Measurements from ENCODE around the gene CSTPP1. TPM values are rescaled to one million over a fixed set of nuclear protein-coding genes. Genes with fewer than 3 reads are reported as not detected.
A peak's percentile ranks its signal among the peaks of the same experiment; 100 is the strongest.
"Not testable (repeated sequence)": the region's sequence is repeated elsewhere in the genome, so short reads cannot be mapped to it uniquely, and the experiment has no call there.

CSTPP1 gene
- total RNA-seq, 1 donor from 2014 or later, result 34.3 TPM

DNA sequence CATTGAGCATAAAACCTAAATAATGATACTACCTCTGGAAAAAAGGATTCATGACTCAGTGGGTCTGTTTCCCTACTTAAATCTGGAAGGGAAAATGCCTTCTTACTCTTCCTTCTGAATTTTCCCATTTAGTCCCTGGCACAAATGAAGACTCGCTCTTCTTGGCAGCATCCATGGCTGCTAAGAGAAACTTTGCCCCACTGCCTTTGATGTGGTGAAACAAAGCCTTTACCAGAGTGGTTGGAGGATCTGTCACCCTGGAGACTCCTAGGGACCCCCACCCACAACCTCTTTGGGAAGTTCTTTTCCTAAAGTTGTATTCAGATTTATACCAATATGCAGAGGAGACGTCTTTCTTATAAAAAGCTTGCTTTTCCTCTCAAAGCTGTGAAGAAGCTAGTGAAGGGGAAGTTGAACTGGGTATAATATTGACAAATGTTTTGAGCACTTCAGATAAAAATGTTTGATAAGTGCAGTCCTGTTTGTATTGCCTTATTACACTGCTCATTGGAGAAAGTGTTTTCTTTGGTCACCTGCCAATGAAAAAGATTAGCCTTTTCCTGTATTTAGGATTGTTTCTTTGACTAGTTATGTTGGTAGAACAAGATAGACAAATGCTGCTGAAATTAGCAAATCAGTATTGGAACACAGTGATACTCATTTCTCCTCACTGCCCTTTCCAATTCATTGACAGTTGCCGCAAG is 162.8 kb downstream of the CSTPP1 start:
- peak; percentile 34 for DNase-seq (ENCODE audit: low read depth)

DNA sequence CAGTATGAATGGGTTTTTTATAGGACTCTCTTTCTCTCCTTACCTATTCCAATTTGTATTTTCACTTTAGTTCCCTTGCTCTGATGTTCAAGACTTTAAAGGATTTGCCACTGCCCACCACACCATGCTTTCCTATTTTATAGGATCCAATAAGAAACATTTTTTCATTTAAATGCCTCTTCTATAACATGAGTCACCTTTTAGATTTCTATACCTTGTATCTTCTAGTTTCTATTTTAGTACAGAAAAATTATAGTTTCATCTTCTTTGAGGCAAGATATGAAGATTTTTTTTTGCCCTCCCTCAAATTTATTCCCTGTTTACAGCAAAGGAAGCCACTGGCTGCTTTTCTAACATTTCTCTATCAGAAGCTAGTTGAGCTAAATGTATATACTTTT is 163.4 kb downstream of the CSTPP1 start:
- no peak for DNase-seq (ENCODE audit: low read depth)

DNA sequence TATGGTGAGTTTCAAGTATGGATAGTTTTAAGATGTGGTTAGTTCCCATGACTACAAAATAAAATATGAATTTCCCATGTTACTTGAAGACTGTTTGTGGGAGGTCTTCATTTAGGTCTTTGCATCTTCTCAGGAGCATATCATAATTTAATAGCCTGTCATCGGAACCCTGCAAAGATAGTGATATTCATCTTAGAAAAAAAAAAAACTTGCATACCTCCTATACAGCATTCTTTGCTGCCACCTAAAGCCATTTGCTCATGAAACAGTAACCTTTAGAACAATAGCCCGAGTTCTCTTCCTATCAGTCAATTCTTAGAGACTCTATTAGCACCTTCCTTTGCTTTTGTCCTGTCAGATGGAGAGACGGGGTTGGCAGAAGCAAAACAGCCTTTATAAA is 164.8 kb downstream of the CSTPP1 start:
- DNase-seq (ENCODE audit: low read depth), result no peak

DNA sequence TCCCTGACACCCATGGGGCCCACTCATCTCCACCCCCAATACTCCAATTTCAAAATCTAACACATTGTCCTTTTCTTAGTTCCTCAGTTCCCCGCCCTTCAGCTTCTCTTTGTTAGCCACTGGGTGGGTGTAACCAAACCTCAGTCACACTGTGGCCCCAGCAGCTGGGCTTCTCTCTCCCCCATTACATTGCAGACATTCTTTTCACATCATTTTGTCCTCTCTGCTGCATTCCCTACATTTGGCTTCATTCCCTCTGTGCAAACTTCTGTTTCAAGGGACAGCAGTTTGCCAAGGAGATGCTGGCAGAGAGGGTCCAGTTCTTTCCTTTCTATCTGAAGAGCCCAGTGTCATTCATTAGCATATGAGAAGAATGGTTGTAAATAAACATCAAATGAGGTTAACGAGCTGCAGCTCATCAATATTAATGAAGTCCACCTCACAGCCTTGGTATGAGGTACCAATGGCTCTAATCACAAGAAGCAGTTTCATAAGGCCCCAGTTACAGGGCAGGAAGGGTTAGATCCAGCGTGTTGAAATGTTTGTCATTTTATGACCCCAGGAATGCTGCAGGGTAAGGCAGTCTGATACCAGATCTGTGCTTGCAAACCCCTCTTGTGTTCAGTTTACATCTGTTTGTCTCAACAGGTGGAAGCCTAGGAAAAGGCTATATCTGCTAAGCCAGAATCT is 167.8 kb downstream of the CSTPP1 start:
- peak; percentile 88 for DNase-seq (ENCODE audit: low read depth)

DNA sequence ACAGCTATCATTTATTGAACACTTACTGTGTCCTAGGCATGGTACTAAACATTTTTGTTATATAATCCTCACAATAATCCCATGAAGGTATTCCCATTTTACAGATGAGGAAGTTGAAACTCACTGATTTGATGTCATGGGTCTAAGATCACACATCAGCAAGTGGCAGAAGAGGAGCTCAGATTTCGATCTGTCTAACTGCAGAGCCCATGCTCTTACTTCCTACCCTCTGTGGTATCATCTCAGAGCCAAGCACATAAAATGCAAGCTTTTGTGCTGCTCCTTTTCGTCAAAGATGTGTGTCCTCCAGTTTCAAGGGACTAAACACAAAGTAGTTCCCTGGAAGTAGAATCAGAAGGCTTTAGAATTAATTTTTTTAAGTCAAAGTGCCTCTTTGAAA is 169.0 kb downstream of the CSTPP1 start:
- DNase-seq (ENCODE audit: low read depth), result no peak

DNA sequence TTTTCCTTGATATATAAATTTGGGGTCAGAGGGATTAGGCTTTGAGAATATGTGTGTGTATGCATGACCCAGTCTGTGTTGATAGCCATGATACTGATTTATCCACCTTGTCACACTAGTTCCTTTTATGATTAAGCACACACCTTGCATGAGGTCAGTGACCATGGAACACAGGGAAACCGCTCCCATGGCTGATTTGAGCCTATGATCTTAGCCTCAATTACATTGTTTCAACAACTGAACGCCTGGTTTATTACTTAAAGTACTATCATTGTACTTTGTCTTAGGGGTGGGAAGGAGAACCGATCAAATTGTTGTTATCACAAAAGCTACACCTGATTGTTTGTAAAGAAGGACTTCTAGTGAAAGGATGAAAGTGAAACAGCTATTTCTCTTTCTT is 169.4 kb downstream of the CSTPP1 start:
- DNase-seq (ENCODE audit: low read depth), result no peak

DNA sequence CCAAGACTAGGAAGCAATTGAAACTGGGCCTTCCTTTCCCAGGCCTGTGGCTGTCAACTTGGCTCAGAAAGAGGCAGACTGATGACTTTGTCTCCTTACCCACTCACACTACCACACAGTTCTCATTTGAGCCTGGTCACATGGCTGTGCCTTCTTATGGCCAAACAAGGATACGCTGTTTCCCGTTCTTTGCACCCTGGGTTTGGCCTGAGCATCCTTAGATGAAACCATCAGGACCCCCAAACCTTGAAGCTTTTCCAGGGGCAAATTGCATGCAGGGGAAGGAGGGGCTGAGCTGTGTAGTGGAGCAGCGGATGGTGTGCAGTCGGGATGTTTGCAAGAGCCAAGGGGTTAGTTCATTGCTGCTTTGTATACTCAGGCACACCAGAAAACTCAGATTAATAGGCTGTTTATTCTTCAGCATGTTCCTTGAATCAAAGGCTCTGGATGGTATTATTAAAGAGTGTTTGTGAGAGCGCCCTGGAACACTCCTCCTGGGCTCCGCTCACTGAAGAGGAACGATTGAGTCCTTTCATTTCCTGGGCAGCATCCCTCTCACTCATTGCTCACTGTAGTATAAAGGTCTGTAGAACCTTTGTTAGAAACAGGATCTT is 170.3 kb downstream of the CSTPP1 start:
- peak; percentile 53 for DNase-seq (ENCODE audit: low read depth)

DNA sequence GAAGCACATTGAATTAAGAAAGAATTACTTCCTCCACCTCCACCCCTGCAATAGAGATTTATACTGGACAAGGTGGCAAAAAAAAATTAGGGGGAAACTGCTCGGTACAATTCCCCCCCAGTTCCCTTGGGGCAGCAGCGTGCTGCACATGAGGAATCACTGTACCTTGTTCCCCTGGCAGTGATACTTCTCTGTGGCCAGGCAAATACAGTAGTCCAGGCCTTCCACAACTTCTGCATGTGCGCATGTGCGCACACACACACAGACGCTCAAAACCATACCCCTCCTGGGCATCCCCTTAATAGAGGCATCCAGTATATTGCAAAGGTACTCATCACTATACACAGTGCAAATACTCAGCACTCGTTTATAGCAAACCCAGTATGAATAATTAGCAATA is 171.2 kb downstream of the CSTPP1 start:
- DNase-seq (ENCODE audit: low read depth), result no peak

DNA sequence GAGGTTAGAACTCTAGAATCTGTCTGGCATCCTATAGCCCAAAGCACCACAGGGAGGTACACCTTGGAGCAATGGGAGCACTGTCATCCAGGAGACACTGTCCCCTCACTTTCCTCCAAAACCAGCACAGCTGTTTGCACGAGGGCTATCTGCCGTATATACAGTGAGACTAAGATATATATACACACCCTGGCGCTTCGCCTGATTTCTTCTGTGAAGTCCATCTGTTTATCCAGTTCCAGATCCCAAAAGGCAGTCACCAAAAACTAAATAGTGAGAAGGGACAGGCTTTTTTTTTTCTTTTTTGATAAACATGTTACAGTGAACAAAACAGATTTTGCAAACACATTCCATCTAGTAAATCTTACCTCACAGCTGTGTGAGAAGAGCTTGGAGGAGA is 171.7 kb downstream of the CSTPP1 start:
- DNase-seq (ENCODE audit: low read depth), result no peak

DNA sequence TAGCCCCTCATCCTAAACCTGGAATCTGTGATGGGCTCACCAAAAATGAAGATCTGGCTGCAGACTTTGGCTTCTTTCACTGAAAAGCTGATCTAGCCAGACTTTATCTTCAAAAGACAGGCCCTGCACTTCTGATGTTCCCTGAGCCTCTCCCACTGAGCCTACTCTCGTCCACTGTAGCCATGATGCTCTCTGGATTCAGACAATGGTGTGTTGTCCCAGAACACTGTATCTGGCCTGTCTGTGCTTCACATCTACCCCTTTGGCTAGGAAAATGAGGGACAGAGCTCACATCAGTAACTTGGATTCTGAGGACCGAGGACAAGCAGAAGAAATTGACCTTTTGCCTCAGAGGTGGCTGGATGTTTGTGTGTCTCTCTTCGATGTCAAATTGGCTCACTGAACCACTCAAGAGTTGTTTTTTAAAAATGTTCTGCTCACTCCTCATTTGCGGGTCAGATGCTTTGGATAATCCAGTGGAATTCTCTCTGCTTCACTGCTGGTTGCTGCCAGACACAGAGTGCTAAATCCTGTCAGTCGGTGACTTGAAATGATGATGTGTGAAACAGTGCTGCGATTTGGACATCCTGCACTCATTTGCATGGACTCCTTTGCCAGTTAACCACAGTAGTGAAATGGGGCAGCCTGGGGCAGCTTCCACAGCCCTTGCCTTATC is 172.6 kb downstream of the CSTPP1 start:
- DNase-seq (ENCODE audit: low read depth), result no peak

DNA sequence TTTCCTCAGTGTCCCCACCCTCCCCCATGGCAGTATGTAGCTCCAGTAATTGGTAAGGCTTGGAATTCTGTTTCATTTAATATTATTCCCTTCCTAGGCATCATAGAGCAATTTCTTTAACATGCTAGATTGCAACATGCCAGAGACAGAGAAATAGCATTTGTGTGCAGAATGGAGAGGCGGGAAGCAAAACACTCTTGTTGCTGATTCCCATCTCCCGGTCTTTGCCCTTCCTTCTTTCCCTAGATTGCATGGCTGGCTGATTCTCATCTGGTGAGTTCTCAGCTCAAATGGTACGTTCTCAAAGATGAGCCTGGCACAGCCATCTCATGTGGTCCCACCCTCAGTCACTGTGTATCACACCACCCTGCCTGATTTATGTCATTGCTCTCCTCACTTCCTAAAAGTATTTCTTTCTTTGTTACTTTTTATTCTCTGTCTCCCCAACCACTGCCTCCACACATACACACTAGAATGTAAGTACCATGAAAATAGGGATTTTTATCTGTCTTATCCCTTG is 173.2 kb downstream of the CSTPP1 start:
- DNase-seq (ENCODE audit: low read depth), result no peak

DNA sequence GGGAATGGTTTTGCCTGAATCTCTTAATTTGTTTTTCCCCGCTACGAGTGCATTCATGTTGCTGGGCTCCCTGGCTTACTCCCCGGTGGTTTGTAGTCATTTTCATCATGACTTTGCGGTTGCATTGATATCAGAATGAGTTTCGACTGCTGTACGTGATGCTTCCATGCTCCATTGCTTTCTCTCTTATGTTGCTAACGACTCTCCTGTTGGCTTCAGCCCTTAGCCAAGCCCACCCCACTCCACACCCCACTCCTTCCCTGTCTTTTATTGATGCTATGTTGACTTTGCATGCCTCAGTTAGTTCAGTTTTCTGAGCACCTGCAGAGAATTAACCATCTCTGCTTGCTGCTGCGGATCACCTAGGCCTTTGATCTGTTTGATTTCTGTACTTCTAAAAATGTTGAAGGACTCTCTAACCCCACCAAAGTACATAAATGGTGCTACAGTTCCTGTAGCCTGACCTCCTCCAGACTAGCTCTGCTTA is 174.8 kb downstream of the CSTPP1 start:
- DNase-seq (ENCODE audit: low read depth), result peak; percentile 15

DNA sequence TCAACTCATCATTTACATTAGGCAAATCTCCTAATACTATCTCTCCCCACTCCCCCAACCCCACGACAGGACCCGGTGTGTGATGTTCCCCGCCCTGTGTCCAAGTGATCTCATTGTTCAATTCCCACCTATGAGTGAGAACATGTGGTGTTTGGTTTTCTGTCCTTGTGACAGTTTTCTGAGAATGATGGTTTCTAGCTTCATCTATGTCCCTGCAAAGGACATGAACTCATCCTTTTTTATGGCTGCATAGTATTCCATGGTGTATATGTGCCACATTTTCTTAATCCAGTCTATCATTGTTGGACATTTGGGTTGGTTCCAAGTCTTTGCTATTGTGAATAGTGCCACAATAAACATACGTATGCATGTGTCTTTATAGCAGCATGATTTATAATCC is 176.4 kb downstream of the CSTPP1 start:
- DNase-seq (ENCODE audit: low read depth), result not testable (repeated sequence)

DNA sequence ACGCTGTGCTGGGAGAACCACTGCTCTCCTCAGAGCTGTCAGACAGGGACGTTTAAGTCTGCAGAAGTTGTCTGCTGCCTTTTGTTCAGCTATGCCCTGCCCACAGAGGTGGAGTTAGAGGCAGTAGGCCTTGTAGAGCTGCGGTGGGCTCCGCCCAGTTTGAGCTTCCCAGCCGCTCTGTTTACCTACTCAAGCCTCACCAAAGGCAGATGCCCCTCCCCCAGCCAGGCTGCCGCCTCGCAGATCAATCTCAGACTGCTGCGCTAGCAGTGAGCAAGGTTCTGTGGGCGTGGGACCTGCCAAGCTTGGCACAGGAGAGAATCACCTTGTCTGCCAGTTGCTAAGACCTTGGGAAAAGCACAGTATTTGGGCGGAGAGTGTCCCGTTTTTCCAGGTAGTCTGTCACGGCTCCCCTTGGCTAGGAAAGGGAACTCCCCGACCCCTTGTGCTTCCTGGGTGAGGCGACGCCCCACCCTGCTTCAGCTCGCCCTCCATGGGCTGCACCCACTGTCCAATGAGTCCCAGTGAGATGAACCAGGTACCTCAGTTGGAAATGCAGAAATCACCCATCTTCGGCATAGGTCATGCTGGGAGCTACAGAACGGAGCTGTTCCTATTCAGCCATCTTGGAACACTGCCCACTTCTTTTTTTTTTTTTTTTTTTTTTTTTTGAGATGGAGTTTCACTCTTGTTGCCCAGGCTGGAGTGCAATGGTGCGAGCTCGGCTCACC is 182.6 kb downstream of the CSTPP1 start:
- peak; percentile 24 for DNase-seq (ENCODE audit: low read depth)

DNA sequence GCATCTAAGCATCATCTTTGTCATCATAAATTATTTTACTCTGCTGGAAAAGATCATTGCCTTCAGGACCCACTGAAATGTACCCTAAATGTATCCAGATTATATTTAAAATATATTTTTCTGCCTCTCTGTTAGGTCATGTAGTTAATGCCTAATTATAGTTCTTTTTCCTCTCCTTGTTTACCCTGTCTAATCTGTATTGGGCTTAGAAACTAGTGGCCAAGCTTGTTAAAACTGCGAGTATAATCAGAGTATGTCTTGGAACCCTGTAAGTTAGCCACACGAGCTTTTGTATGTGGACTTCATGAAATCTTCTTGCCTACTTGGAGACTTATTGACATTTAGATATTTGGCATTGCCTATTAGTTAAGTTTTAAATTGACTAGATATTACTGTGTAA is 184.5 kb downstream of the CSTPP1 start:
- no peak for DNase-seq (ENCODE audit: low read depth)

DNA sequence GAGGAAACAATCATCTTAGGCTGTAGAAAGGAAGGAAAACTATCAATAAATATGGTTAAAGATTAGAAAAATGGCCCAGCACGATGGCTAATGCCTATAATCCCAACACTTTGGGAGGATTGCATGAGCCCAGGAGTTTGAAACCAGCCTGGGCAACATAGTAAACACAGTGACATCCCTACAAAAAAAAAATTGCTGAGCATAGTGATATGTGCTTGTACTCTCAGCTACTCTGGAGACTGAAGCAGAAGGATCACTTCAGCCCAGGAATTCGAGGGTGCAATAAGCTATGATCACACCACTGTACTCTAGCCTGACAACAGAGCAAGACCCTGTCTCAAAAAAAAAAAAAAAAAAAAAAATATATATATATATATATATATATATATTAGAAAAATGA is 185.2 kb downstream of the CSTPP1 start:
- DNase-seq (ENCODE audit: low read depth), result no peak

DNA sequence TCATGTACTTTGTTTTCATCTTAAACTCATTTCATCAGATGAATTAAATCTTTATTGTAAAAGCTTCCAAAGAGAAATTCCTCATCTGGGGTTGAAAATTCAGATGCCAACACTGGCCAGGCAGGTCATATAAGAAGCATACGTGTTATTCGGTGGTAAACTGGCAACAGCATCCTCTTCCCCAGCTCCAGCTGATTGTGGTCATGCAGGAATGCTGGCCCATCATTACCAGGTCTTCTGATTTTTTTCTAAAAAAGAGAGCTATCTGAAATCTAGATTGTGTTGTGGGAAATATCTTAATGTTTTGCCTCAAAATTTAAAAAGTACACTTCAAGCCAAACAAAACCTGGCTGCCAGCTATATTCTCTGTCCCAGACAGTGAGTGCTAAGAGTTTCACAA is 186.5 kb downstream of the CSTPP1 start:
- DNase-seq (ENCODE audit: low read depth), result no peak

DNA sequence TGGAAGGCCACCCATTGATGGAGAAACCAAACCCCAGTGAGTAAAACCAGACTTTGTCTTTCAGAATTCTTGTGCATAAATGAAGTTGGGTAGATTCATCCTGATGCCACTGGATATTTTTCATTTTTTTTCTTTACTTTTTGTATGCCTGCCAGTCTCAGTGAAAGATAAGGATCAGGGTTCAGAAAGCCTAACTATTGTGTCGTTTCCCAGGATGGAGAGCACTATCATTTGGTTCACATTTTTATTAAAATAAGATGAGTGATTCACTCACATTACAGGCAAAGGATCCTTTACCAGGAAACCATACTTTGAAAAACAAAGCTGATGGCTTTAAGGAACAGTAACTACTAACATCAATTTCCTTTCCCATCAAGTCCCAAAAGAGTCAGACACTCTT is 188.1 kb downstream of the CSTPP1 start:
- DNase-seq (ENCODE audit: low read depth), result no peak

DNA sequence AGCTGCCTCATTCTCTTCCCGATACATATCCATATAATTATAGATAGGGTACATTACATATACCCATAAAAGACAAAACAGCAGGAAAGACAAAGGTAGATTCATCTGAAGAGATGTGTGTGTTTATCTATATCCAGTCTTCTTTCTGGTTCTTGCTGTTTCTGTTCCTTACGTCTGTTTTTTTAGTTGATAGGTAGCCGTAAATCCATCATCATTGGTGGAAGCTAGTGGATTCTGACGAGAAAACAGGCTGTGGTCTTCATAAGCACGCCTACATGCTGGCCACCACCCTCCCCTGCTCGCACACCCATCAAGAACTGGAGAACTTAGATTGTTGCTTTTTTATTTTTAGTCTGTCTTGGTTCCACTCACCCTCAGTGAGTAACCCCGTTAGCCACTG is 188.5 kb downstream of the CSTPP1 start:
- no peak for DNase-seq (ENCODE audit: low read depth)

DNA sequence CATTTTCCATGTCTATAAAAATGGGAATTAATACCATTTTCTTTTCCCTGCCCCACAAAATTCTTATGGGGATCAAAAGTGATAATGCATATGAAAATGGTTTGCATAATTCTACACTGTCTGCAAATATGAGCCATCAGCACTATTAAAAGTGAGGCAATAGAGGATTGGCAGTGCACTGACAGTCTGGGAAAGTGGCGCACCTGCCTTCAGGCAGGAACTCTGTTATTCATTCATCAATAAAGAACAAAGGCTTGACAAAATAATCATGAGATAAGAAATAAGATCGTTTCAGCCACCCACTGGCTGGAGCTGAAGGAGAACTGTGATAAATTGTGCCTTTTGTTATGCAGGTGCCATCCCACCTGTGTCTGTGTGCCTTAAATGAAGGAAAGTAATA is 190.7 kb downstream of the CSTPP1 start:
- no peak for DNase-seq (ENCODE audit: low read depth)

DNA sequence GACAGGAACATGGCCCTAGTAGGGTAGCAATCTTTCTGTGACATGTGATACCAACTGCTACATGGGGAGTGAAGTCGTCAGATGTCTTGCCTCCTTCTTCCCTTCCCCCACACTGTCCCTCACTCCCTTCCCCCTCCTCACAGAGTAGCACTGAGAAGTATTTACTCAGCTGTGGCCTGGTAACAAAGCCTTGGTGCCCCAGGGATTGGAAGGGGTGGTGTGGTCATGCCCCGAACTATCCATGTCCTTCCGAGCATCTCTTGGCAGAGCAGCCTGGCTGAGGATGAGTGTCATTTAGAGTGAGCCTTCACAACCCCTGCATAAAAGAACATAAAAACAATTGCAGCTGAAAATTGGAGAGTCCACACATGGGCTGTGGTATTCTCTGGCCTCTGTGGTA is 194.0 kb downstream of the CSTPP1 start:
- DNase-seq (ENCODE audit: low read depth), result no peak

DNA sequence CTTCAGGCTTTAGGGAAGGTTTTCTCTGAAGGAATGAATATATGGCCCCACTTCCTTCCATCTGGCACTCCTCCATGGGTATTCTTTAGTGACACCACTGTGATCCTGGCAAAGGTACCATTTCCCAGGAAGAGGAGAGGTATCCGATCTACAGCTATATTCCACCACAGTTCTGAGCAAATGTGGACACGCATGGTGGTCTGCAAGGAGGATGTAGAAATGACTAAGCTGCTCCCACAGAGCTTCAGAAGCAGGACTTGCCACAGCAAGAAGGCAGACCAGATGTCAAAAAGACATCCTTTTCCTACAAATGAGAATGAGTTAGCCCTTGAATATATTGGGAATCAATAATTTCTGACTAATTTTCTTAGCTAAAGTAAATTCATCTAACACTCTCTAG is 194.6 kb downstream of the CSTPP1 start:
- DNase-seq (ENCODE audit: low read depth), result no peak

Data from renal cortical epithelial cell (primary cell).